Heart right ventricle (tissue), 16 donors: Measurements from ENCODE around the gene FAM171A1. TPM values are rescaled to one million over a fixed set of nuclear protein-coding genes. Genes with fewer than 3 reads are reported as not detected.
"Not testable (repeated sequence)": the region's sequence is repeated elsewhere in the genome, so short reads cannot be mapped to it uniquely, and the experiment has no call there.

ENCODE experiments used
- ATAC-seq, 8 donors: fragments of 200-7000 bp; cut with Tn5 transposase; one replicate each; pipeline ENCODE4 v1.9.1; 2020; ENCODE audit warnings: mild to moderate bottlenecking in 8 of 8, moderate library complexity in 8 of 8, moderate number of reproducible peaks in 1 of 8
- DNase-seq, 2 donors: peaks; one replicate each; pipeline ENCODE4 v3.0.0-alpha.2; 2020
- H3K27ac ChIP-seq, 10 donors: fragments of 200-600 bp; sonication (generic) in 2 of 10; one replicate each; pipeline versions ENCODE4 v1.5.0 to v1.8.0; 2020 to 2022; ENCODE audit warnings: mild to moderate bottlenecking in 3 of 10
- H3K27me3 ChIP-seq, 7 donors: fragments of 200-600 bp; one replicate each; pipeline ENCODE4 v1.8.0; 2021 to 2022; ENCODE audit warnings: mild to moderate bottlenecking in 2 of 7
- H3K36me3 ChIP-seq, 9 donors: fragments of 200-600 bp; sonication (generic) in 1 of 9; one replicate each; pipeline versions ENCODE4 v1.5.0 to v1.8.0; 2020 to 2022; ENCODE audit warnings: mild to moderate bottlenecking in 2 of 9
- H3K4me1 ChIP-seq, 9 donors: fragments of 200-600 bp; sonication (generic) in 1 of 9; one replicate each; pipeline versions ENCODE4 v1.5.0 to v1.8.0; 2020 to 2022; ENCODE audit warnings: mild to moderate bottlenecking in 4 of 9
- H3K4me3 ChIP-seq, 10 donors: fragments of 200-600 bp; sonication (generic) in 2 of 10; one replicate each; pipeline versions ENCODE4 v1.5.0 to v1.8.0; 2020 to 2022; ENCODE audit warnings: mild to moderate bottlenecking in 7 of 10, moderate library complexity in 2 of 10
- H3K9me3 ChIP-seq, 11 donors: fragments of 200-600 bp in 10 of 11; sonication (generic) in 2 of 11; one replicate each; pipeline versions ENCODE4 v1.5.0 to v1.8.0; 2013 to 2022; ENCODE audit warnings: mild to moderate bottlenecking in 2 of 11, control low read depth in 1 of 11, moderate library complexity in 1 of 11
- CTCF ChIP-seq, 9 donors: fragments of 200-600 bp; sonication (generic) in 2 of 9; IDR thresholded peaks; one replicate each; pipeline versions ENCODE4 v1.5.0 to v1.8.0; 2021 to 2022; ENCODE audit warnings: antibody characterized with exemption in 9 of 9, mild to moderate bottlenecking in 5 of 9, moderate library complexity in 1 of 9
- WGBS, 2 donors: extraction: QIAGEN DNeasy Blood & Tissue Kit; methylation state at CpG; one replicate each; pipeline ENCODE4 v1.1.7; 2013; ENCODE audit warnings: inconsistent platforms in 1 of 2; 5-methylcytosine and 5-hydroxymethylcytosine counted together
- intact Hi-C, 10 donors: fragments of 100-400 bp; cut with DNase I; formaldehyde crosslinking; loops; one replicate each; pipeline versions ENCODE4 v1.11.1 to v1.14.2; 2022
- polyA plus RNA-seq, 2 donors: library from polyadenylated mRNA; stranded (reverse); fragments of 200-250 nt; gene quantifications; one replicate each; pipeline ENCODE4 v1.2.3, GENCODE V29; 2013
- total RNA-seq, 10 donors: library from RNA; stranded (reverse); fragmentation: NEBNext Ultra II Directional in 3 of 10; extraction: Animal tissue kit (Norgen Biotek cat#: 25700) in 3 of 10; gene quantifications; one replicate each; pipeline versions ENCODE4 v1.2.1 to v1.2.4, GENCODE V29; 2021 to 2023
- donor health status: Arrhythmogenic right ventricular cardiomyopathy.
- donor health status: ischemic (EF 13 %, LVEDD 7.1; RV severe dilation, severe dysfunction).
- donor health status: healthy with polysubstance abuse.
- donor health status: DM: no; HTN: yes; CAD: no.
- donor health status: DM: no; HTN: no; CAD: no.
- donor health status: ischemic (EF 25% LVEDD 6.9; RV normal size, moderate dysfunction).
- donor health status: ischemic (EF 25% LVEDD 5.7; RV mildly dilated, moderate dysfunction).
- donor health status: healthy.
- donor health status: DM: yes; HTN: yes; CAD: no.
- donor health status: Ischemic cardiomyopathy.
- donor health status: ischemic (EF 35%, LVEDD 5.7; RV mildly dilated, moderate dysfunction).
- donor health status: nonischemic (EF 11% LVEDD 7.7; RV severe dilation, severe dysfunction).
- donor health status: DM: yes; HTN: yes; CAD: no.
- donor health status: PGD.
- donor health status: ischemic (EF 29% LVEDD 5.4; RV normal size, mild dysfunction).
- donor health status: nonischemic (EF 23%, LVEDD 6.1; RV moderate dilation, normal function).

FAM171A1 gene
- total and polyA plus RNA-seq, 12 donors = 3.5 to 10.5 (median 6.8) TPM

DNA sequence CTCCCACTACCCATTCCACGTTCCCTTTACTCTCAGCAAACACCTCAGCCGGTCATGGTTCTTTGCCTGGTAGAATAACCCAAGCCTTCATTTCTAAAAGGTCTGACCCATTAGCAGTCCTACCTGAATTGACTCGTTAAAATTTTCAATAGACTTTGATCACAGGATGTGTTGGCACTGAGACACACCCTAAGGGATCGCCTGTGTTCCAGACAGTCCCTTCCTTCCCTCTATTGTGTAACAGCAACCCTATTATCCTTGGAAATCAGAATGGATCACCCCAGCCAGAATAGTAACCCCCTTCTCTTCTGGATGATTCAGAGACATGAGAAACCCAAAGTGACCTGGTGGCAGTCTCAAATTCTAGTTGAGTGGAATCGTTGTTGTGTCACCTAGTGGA is 20.4 kb upstream of the FAM171A1 start:
- Histone ChIP-seq H3K36me3 (no peaks in the 10 kb centered on the region), H3K4me1 (peaks cover 0 to 24% (median 3%) of the 10 kb centered on the region in 9 donors), H3K4me3 (no peak overlapping the region), H3K27ac (no peak overlapping the region), H3K9me3 (no peaks in the 10 kb centered on the region), H3K27me3 (no peaks in the 10 kb centered on the region)
- no peak for DNase-seq
- no peak for ATAC-seq
- intact Hi-C loops = no loop called here
- WGBS, 2 donors = 68 to 79% methylated on average over 5 of the region's 5 CpGs
- TF ChIP-seq CTCF (IDR thresholded peaks at IDR 0.05) = no peak

DNA sequence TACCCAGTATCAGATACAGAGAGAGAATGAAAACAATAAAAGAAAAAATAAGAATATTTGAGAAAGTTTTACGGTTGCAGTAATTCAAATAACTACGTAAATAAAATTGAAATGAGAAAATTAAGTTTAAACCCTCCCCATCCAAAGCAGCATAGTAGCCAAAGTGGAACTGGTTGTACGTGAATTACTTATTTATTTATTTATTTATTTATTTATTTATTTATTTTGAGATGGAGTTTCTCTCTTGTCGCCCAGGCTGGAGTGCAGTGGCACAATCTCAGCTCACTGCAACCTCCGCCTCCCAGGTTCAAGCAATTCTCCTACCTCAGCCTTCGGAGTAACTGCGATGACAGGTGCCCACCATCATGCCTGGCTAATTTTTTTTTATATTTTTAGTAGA is 17.1 kb upstream of the FAM171A1 start:
- H3K27ac ChIP-seq, H3K36me3 ChIP-seq, DNase-seq, ATAC-seq, intact Hi-C loops, H3K27me3 ChIP-seq, H3K4me3 ChIP-seq, H3K9me3 ChIP-seq: not testable (repeated sequence)
- 92 to 93% methylated on average over 7 of the region's 7 CpGs for WGBS, 2 donors
- H3K4me1 ChIP-seq = peaks cover 0 to 26% (median 7%) of the 10 kb centered on the region in 9 donors

GRCh38 chr10:15387021-15387420 is 15.9 kb upstream of the FAM171A1 start:
- ATAC-seq (peak in 2 of 8 donors; percentile 13 to 43), DNase-seq (no peak)
- Histone ChIP-seq H3K27me3 (peaks cover 0 to 15% (median 4%) of the 10 kb centered on the region in 7 donors), H3K36me3 (no peaks in the 10 kb centered on the region), H3K4me1 (peaks cover 0 to 26% (median 7%) of the 10 kb centered on the region in 9 donors), H3K27ac (no peak overlapping the region), H3K9me3 (no peaks in the 10 kb centered on the region), H3K4me3 (no peak overlapping the region)
- no peak for TF ChIP-seq CTCF (IDR thresholded peaks at IDR 0.05)
- WGBS, 2 donors = 46 to 52% methylated on average over 5 of the region's 5 CpGs
- intact Hi-C loops = no loop called here

- H3K36me3 ChIP-seq = no peaks in the 10 kb centered on the region
- H3K4me3 ChIP-seq = peak overlapping the region in 2 of 10 donors; percentile 7 to 22
Observed at GRCh38 chr10:15385552-15386455, 14.7 kb upstream of the FAM171A1 start.

More at GRCh38 chr10:15385552-15386455, 14.7 kb upstream of the FAM171A1 start:
- WGBS, 2 donors = 52 to 61% methylated on average over 17 of the region's 17 CpGs
- Histone ChIP-seq H3K9me3 (no peaks in the 10 kb centered on the region), H3K27ac (peak overlapping the region in 6 of 10 donors; percentile 2 to 74 (median 40)), H3K4me1 (peaks cover 0 to 24% (median 7%) of the 10 kb centered on the region in 9 donors), H3K27me3 (peaks cover 0 to 24% (median 10%) of the 10 kb centered on the region in 7 donors)
- no peak for TF ChIP-seq CTCF (IDR thresholded peaks at IDR 0.05)
- ATAC-seq (peak in 6 of 8 donors; percentile 33 to 87 (median 81)), DNase-seq (no peak)
- intact Hi-C loops = no loop called here
